GM23338 (cell line): Measurements from ENCODE around the gene TRPV5. TPM values are rescaled to one million over a fixed set of nuclear protein-coding genes. Genes with fewer than 3 reads are reported as not detected.

Experiments used
- ATAC-seq: fragments of 200-7000 bp; cut with Tn5 transposase; 3 replicates; pipeline ENCODE4 v1.9.1; 2020
- DNase-seq: peaks from one replicate; pipeline ENCODE4 v3.0.0-alpha.2; 2015; ENCODE audit warnings: low spot score
- H2AFZ ChIP-seq: fragments of 200-600 bp; sonication (generic); 2 replicates; pipeline ENCODE4 v1.8.0; 2016; ENCODE audit warnings: antibody characterized with exemption, mild to moderate bottlenecking, moderate library complexity
- H3F3A ChIP-seq: fragments of 200-600 bp; sonication (generic); replicated peaks from 2 replicates; pipeline ENCODE4 v1.8.0; 2017; ENCODE audit warnings: antibody characterized with exemption, mixed run types, low read depth
- H3K27ac ChIP-seq: fragments of 200-600 bp; sonication (generic); 2 replicates; pipeline ENCODE4 v1.6.1; 2016; ENCODE audit warnings: low read depth
- H3K27me3 ChIP-seq: fragments of 200-600 bp; sonication (generic); 2 replicates; pipeline ENCODE4 v1.8.0; 2016; ENCODE audit warnings: mild to moderate bottlenecking, mixed run types, moderate library complexity; ENCODE audit not compliant: insufficient read depth
- H3K36me3 ChIP-seq: fragments of 200-600 bp; sonication (generic); 2 replicates; pipeline ENCODE4 v1.8.0; 2016; ENCODE audit warnings: mild to moderate bottlenecking; ENCODE audit not compliant: insufficient read depth
- H3K4me1 ChIP-seq: fragments of 200-600 bp; sonication (generic); 2 replicates; pipeline ENCODE4 v1.8.0; 2016; ENCODE audit warnings: mild to moderate bottlenecking, moderate library complexity; ENCODE audit not compliant: insufficient read depth
- H3K4me2 ChIP-seq: fragments of 200-600 bp; sonication (generic); 2 replicates; pipeline ENCODE4 v1.7.1; 2017; ENCODE audit warnings: mixed run types
- H3K4me3 ChIP-seq: fragments of 200-600 bp; sonication (generic); 2 replicates; pipeline ENCODE4 v1.6.1; 2016; ENCODE audit warnings: mixed run types
- H3K79me2 ChIP-seq: fragments of 200-600 bp; sonication (generic); replicated peaks from 2 replicates; pipeline ENCODE4 v1.8.0; 2017; ENCODE audit warnings: mild to moderate bottlenecking; ENCODE audit not compliant: insufficient read depth
- H3K9me2 ChIP-seq: fragments of 200-600 bp; sonication (generic); 2 replicates; pipeline ENCODE4 v1.8.0; 2017; ENCODE audit not compliant: insufficient read depth
- H4K20me1 ChIP-seq: fragments of 200-600 bp; sonication (generic); replicated peaks from 2 replicates; pipeline ENCODE4 v1.8.0; 2017; ENCODE audit warnings: mild to moderate bottlenecking; ENCODE audit not compliant: insufficient read depth
- H3K27ac Mint-ChIP-seq: 2 replicates; pipeline ENCODE4 v1.8.0; 2020; ENCODE audit warnings: inconsistent platforms, mild to moderate bottlenecking, moderate library complexity, mixed read lengths
- H3K27me3 Mint-ChIP-seq: 3 replicates; pipeline ENCODE4 v1.8.0; 2022; ENCODE audit warnings: low read depth, mild to moderate bottlenecking, moderate library complexity, mixed read lengths, inconsistent platforms; ENCODE audit not compliant: insufficient read depth, poor library complexity
- H3K36me3 Mint-ChIP-seq: 3 replicates; pipeline ENCODE4 v1.8.0; 2021; ENCODE audit warnings: low read depth, mild to moderate bottlenecking, inconsistent platforms, moderate library complexity, mixed read lengths
- H3K4me1 Mint-ChIP-seq: 3 replicates; pipeline ENCODE4 v1.8.0; 2020; ENCODE audit warnings: mild to moderate bottlenecking, inconsistent platforms, mixed read lengths
- H3K4me3 Mint-ChIP-seq: 3 replicates; pipeline ENCODE4 v1.8.0; 2021; ENCODE audit warnings: moderate library complexity, mild to moderate bottlenecking, inconsistent platforms, mixed read lengths
- H3K9me3 Mint-ChIP-seq: 3 replicates; pipeline ENCODE4 v1.8.0; 2020; ENCODE audit warnings: moderate library complexity, mild to moderate bottlenecking, inconsistent platforms, mixed read lengths
- CREB1 ChIP-seq: fragments of 250-450 bp; sonication (Bioruptor Pico); IDR thresholded peaks from 2 replicates; pipeline ENCODE4 v1.5.0; 2020; ENCODE audit warnings: low read depth, mild to moderate bottlenecking, moderate library complexity
- CTCF ChIP-seq, 2 experiments: fragments of 200-600 bp in 1 of 2; sonication (generic) in 1 of 2; conservative IDR thresholded peaks; 2 replicates each; pipeline versions ENCODE4 v1.5.1 to v1.6.1; 2016 to 2017; ENCODE audit warnings: antibody characterized with exemption in 2 of 2, low read depth in 2 of 2, mild to moderate bottlenecking in 2 of 2, moderate library complexity in 1 of 2
- ETS1 ChIP-seq: IDR thresholded peaks from 2 replicates; pipeline ENCODE4 v1.6.1; 2016; ENCODE audit warnings: antibody characterized with exemption
- EZH2 ChIP-seq: fragments of 200-600 bp; sonication (generic); IDR thresholded peaks from one replicate; pipeline ENCODE4 v1.8.0; 2017; ENCODE audit warnings: antibody characterized with exemption, mild to moderate bottlenecking, low read depth; ENCODE audit not compliant: unreplicated experiment
- EZH2phosphoT487 ChIP-seq: fragments of 200-600 bp; sonication (generic); IDR thresholded peaks from one replicate; pipeline ENCODE4 v1.8.1; 2018; ENCODE audit warnings: antibody characterized with exemption; ENCODE audit not compliant: unreplicated experiment
- JUNB ChIP-seq: IDR thresholded peaks from one replicate; pipeline ENCODE4 v1.6.1; 2016; ENCODE audit warnings: antibody characterized with exemption; ENCODE audit not compliant: unreplicated experiment
- NANOG ChIP-seq: IDR thresholded peaks from 2 replicates; pipeline ENCODE4 v1.6.1; 2016; ENCODE audit warnings: antibody characterized with exemption, borderline replicate concordance
- POLR2AphosphoS5 ChIP-seq: IDR thresholded peaks from 2 replicates; pipeline ENCODE4 v1.6.1; 2016; ENCODE audit warnings: antibody characterized with exemption, low read depth
- REST ChIP-seq: IDR thresholded peaks from one replicate; pipeline ENCODE4 v1.6.1; 2018; ENCODE audit warnings: antibody characterized with exemption; ENCODE audit not compliant: unreplicated experiment
- STAT1 ChIP-seq: IDR thresholded peaks from one replicate; pipeline ENCODE4 v1.6.1; 2016; ENCODE audit warnings: antibody characterized with exemption; ENCODE audit not compliant: unreplicated experiment
- ZNF114 ChIP-seq: fragments of 250-450 bp; sonication (Bioruptor Pico); IDR thresholded peaks from 2 replicates; pipeline ENCODE4 v1.5.0; 2020; ENCODE audit warnings: mild to moderate bottlenecking, moderate library complexity
- ZNF331 ChIP-seq: fragments of 250-450 bp; sonication (Bioruptor Pico); IDR thresholded peaks from 2 replicates; pipeline ENCODE4 v1.5.0; 2020; ENCODE audit warnings: low read depth, mild to moderate bottlenecking, moderate library complexity
- ZNF462 ChIP-seq: fragments of 250-450 bp; sonication (Bioruptor Pico); IDR thresholded peaks from 2 replicates; pipeline ENCODE4 v1.5.0; 2020; ENCODE audit warnings: mild to moderate bottlenecking, moderate library complexity
- polyA plus RNA-seq: library from polyadenylated mRNA; unstranded; fragments of >200 nt; fragmentation: Nextera tagmentation; extraction: Ambion mirVana; gene quantifications from 2 replicates; pipeline ENCODE4 v1.2.1, GENCODE V29; 2016
- total RNA-seq: library from RNA; depleted of rRNA; stranded (reverse); fragments of >200 nt; shearing (Covaris generic); gene quantifications from 2 replicates; pipeline ENCODE4 v1.2.3, GENCODE V29; 2014

The TRPV5 gene
- total and polyA plus RNA-seq, 2 experiments from 2014 or later: not detected

GRCh38 chr7:142942746-142943145 lies 9.2 kb upstream of the TRPV5 start:
- no peaks in the 10 kb centered on the region for H3K4me1 ChIP-seq
- H3K27ac ChIP-seq: no peak overlapping the region
- no peak overlapping the region for H3K4me3 ChIP-seq
- H3K9me2 ChIP-seq: 0 out of 2 replicates have a peak, but pooled peaks cover 7% of the 10 kb centered on the region
- H3K4me2 ChIP-seq: no peak overlapping the region
- H3K27me3 Mint-ChIP-seq: peaks cover 5% of the 10 kb centered on the region
- H2AFZ ChIP-seq: no peak overlapping the region
- H3K79me2 ChIP-seq: no peaks in the 10 kb centered on the region
- H3K27me3 ChIP-seq: no peaks in the 10 kb centered on the region
- no peaks in the 10 kb centered on the region for H3K36me3 Mint-ChIP-seq
- no peaks in the 10 kb centered on the region for H3F3A ChIP-seq
- TF ChIP-seq ETS1: no peak
- TF ChIP-seq CTCF (conservative IDR thresholded peaks at IDR 0.05; ENCODE audit: low read depth in 2 of 2): no peak
- TF ChIP-seq NANOG: no peak
- no peak for TF ChIP-seq CREB1 (CRISPR knock-in tag)
- no peak for TF ChIP-seq EZH2
- no peak for TF ChIP-seq ZNF114 (CRISPR knock-in tag)
- TF ChIP-seq EZH2phosphoT487: no peak
- TF ChIP-seq ZNF462 (CRISPR knock-in tag): no peak
- no peak for TF ChIP-seq ZNF331
- TF ChIP-seq REST: no peak
- TF ChIP-seq STAT1: no peak
- TF ChIP-seq POLR2AphosphoS5: no peak
- TF ChIP-seq JUNB: no peak
- H3K9me3 Mint-ChIP-seq: no peaks in the 10 kb centered on the region
- peaks cover 3% of the 10 kb centered on the region for H3K4me1 Mint-ChIP-seq
- no peak overlapping the region for H3K4me3 Mint-ChIP-seq
- DNase-seq: no peak
- H3K27ac Mint-ChIP-seq: no peak overlapping the region
- no peaks in the 10 kb centered on the region for H4K20me1 ChIP-seq
- ATAC-seq: no peak
- no peaks in the 10 kb centered on the region for H3K36me3 ChIP-seq
